ENCODE measurements around the gene C20orf96. TPM values are rescaled to one million over a fixed set of nuclear protein-coding genes. Genes with fewer than 3 reads are reported as not detected.
A peak's percentile ranks its signal among the peaks of the same experiment; 100 is the strongest.
"Not testable (repeated sequence)": the region's sequence is repeated elsewhere in the genome, so short reads cannot be mapped to it uniquely, and the experiment has no call there.

C20orf96 gene, protein sequence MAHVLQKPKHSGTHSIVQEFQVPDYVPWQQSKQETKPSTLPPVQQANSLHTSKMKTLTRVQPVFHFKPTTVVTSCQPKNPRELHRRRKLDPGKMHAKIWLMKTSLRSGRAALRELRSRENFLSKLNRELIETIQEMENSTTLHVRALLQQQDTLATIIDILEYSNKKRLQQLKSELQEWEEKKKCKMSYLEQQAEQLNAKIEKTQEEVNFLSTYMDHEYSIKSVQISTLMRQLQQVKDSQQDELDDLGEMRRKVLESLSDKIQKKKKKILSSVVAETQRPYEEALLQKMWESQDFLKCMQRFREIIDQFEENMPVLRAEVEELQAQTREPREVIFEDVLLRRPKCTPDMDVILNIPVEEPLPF
- total RNA-seq (2013): 0.75 TPM
- 1 to 10 TPM in 1 of 3 donors, under 1 TPM in 2; 0.28 to 9.3 (median 0.88) TPM for polyA plus RNA-seq
- polyA minus RNA-seq: 0.40 and 0.69 TPM in 2 replicates
- total RNA-seq: 0.58 to 5.0 (median 1.2) reads per million in 11 experiments

DNA sequence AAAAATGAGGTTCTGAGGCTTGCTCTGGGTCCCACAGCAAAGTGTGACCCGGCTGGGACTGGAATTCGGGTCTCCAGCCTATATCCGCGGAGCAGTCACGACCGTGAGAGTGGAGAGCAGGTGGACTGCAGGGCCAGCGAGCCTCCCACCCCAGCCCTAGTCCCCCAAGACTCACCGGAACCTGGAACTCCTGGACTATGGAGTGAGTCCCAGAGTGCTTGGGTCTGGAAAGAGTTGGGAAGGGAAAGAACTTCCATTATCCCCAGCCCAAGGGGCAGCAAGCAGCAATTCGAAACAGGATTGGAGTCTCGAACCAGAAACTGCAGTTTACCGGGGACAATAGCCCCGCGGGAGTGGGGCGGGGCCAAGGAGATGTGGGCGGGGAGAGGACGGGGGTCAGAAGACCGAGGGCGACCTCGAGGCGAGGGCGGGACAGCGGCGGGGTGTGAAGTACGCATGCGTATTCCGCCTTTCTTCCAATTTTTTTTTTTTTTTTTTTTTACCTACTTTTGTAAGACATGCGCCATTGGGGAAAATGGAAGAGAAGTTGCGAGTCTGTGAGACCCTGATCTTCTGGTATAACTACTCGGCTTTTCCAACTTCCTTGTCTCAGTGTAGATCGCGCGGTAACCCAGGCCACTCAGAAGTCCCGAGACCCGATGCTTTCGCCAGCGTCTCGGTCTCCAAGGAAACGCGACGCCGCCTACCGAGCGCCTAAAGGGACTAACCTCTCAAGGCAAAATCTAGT, at the start of gene C20orf96:
C20orf96 (minus strand) TSS at position 667 of the 748 bp plus-strand sequence; CDS start at position 527, 140 bp downstream.
- H3K27me3 Mint-ChIP-seq (ENCODE audit: low read depth in 3 of 3): peaks cover 0 to 2% (median 0%) of the 10 kb centered on the region in 3 donors
- Histone ChIP-seq H3K79me2 (ENCODE audit: insufficient read depth, low read length) (peaks cover 3% of the 10 kb centered on the region), H3K9me3 (replicated peaks in 1 of 2; ENCODE audit: control insufficient read depth in 1 of 2, insufficient read depth in 1 of 2, low read length in 2 of 2) (no peaks in the 10 kb centered on the region), H4K20me1 (ENCODE audit: insufficient read depth, low read length) (no peaks in the 10 kb centered on the region), H3K27me3 (ENCODE audit: control insufficient read depth in 2 of 2, insufficient read depth in 2 of 2, low read length in 2 of 2) (no peaks in the 10 kb centered on the region), H3K9ac (ENCODE audit: insufficient read depth, low read length, poor library complexity, severe bottlenecking) (peak within 1 kb of the TSS; percentile 68), H3K27ac (ENCODE audit: low read depth in 1 of 2, low read length in 2 of 2) (peak within 1 kb of the TSS; percentile 70 to 74), H3K36me3 (replicated peaks in 1 of 2; ENCODE audit: control insufficient read depth in 1 of 2, insufficient read depth in 2 of 2, low read length in 2 of 2) (no peaks in the 10 kb centered on the region), H3K4me3 (replicated peaks in 1 of 3; ENCODE audit: low read depth in 2 of 3, low read length in 3 of 3) (peak within 1 kb of the TSS; percentile 51 to 83 (median 77)), H3K4me1 (ENCODE audit: control insufficient read depth in 1 of 2, insufficient read depth in 2 of 2, low read length in 2 of 2) (peaks cover 23 to 24% of the 10 kb centered on the region in 2 donors), H2AFZ (ENCODE audit: insufficient read depth, low read depth, low read length, poor library complexity, severe bottlenecking) (peak within 1 kb of the TSS; percentile 96), H3K4me2 (replicated peaks; ENCODE audit: extremely low read depth, low read length, poor library complexity, severe bottlenecking) (peak within 1 kb of the TSS; percentile 81)
- 1% methylated on average over 15 of the region's 43 CpGs for WGBS (ENCODE audit: insufficient coverage)
- TF ChIP-seq, protein P1, sequence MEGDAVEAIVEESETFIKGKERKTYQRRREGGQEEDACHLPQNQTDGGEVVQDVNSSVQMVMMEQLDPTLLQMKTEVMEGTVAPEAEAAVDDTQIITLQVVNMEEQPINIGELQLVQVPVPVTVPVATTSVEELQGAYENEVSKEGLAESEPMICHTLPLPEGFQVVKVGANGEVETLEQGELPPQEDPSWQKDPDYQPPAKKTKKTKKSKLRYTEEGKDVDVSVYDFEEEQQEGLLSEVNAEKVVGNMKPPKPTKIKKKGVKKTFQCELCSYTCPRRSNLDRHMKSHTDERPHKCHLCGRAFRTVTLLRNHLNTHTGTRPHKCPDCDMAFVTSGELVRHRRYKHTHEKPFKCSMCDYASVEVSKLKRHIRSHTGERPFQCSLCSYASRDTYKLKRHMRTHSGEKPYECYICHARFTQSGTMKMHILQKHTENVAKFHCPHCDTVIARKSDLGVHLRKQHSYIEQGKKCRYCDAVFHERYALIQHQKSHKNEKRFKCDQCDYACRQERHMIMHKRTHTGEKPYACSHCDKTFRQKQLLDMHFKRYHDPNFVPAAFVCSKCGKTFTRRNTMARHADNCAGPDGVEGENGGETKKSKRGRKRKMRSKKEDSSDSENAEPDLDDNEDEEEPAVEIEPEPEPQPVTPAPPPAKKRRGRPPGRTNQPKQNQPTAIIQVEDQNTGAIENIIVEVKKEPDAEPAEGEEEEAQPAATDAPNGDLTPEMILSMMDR (IDR thresholded peaks at IDR 0.05): no peak
- peak; percentile 90 to 92 (median 92) for DNase-seq
- peaks cover 12% of the 10 kb centered on the region for H3K4me1 Mint-ChIP-seq
- H3K4me3 Mint-ChIP-seq: no peak within 1 kb of the TSS
- no peak within 1 kb of the TSS for H3K27ac Mint-ChIP-seq
- peaks cover 0 to 5% (median 0%) of the 10 kb centered on the region in 7 donors for H3K9me3 Mint-ChIP-seq
- H3K36me3 Mint-ChIP-seq: no peaks in the 10 kb centered on the region
- intact Hi-C loops (cut with micrococcal nuclease): no loop called here

DNA sequence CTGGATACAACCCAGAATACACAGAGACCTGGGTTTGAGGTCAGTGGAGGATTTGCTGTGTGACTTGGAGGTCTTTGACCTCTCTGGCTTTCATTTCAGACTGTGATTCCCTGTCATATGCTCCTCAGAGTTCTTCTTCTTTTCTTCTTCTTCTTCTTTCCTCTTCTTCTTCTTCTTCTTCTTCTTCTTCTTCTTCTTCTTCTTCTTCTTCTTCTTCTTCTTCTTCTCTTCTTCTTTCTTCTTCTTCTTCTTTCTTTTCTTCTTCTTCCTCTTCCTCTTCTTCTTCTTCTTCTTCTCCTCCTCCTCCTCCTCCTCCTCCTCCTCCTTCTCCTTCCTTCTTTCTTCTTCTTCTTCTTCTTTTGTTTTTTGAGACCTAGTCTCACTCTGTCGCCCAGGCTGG, 45.5 kb upstream of the C20orf96 start:
- H3K36me3 Mint-ChIP-seq; H3K4me3 Mint-ChIP-seq; H3K4me3 ChIP-seq (replicated peaks in 1 of 3; ENCODE audit: low read depth in 2 of 3, low read length in 3 of 3); intact Hi-C loops (cut with micrococcal nuclease); H3K9me3 ChIP-seq (replicated peaks in 1 of 2; ENCODE audit: control insufficient read depth in 1 of 2, insufficient read depth in 1 of 2, low read length in 2 of 2); H3K4me2 ChIP-seq (replicated peaks; ENCODE audit: extremely low read depth, low read length, poor library complexity, severe bottlenecking); H3K27ac ChIP-seq (ENCODE audit: low read depth in 1 of 2, low read length in 2 of 2); H4K20me1 ChIP-seq (ENCODE audit: insufficient read depth, low read length); DNase-seq; H3K79me2 ChIP-seq (ENCODE audit: insufficient read depth, low read length); H3K36me3 ChIP-seq (replicated peaks in 1 of 2; ENCODE audit: control insufficient read depth in 1 of 2, insufficient read depth in 2 of 2, low read length in 2 of 2); H3K27me3 ChIP-seq (ENCODE audit: control insufficient read depth in 2 of 2, insufficient read depth in 2 of 2, low read length in 2 of 2); H3K27me3 Mint-ChIP-seq (ENCODE audit: low read depth in 3 of 3); H3K9me3 Mint-ChIP-seq; H3K9ac ChIP-seq (ENCODE audit: insufficient read depth, low read length, poor library complexity, severe bottlenecking); H2AFZ ChIP-seq (ENCODE audit: insufficient read depth, low read depth, low read length, poor library complexity, severe bottlenecking): not testable (repeated sequence)
- 100% methylated on average over 1 of the region's 1 CpG for WGBS (ENCODE audit: insufficient coverage)
- H3K4me1 ChIP-seq (ENCODE audit: control insufficient read depth in 1 of 2, insufficient read depth in 2 of 2, low read length in 2 of 2): peaks cover 6 to 16% of the 10 kb centered on the region in 2 donors
- H3K4me1 Mint-ChIP-seq: peaks cover 22% of the 10 kb centered on the region
- peak overlapping the region in 2 of 7 donors; percentile 19 to 60 for H3K27ac Mint-ChIP-seq
